Measurements from ENCODE around the gene PLA2G15. TPM values are rescaled to one million over a fixed set of nuclear protein-coding genes. Genes with fewer than 3 reads are reported as not detected.

Gene PLA2G15
- total and polyA plus RNA-seq, 2 experiments from 2014 or later: 3.1 to 14.8 TPM

DNA sequence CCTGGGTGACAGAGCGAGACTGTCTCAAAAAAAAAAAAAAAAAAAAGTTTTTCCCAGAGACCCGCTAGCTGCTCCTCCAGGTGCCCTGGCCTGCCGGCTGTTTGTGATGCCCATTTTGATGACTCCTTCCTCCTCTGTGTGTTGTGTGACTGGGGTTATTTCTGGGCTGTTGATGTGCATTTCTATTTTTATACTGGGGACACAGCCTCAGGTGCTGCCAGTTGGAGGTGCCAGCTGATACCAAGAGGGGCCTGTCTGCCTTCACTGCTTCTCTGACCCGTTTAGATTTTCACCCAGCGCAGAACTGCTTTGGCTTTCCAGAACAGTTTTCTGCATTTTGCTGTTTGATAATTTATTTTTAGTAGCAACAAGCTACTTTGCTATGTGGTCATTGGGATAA is 6.7 kb downstream of the PLA2G15 start (continued):
- TF ChIP-seq, protein P1, sequence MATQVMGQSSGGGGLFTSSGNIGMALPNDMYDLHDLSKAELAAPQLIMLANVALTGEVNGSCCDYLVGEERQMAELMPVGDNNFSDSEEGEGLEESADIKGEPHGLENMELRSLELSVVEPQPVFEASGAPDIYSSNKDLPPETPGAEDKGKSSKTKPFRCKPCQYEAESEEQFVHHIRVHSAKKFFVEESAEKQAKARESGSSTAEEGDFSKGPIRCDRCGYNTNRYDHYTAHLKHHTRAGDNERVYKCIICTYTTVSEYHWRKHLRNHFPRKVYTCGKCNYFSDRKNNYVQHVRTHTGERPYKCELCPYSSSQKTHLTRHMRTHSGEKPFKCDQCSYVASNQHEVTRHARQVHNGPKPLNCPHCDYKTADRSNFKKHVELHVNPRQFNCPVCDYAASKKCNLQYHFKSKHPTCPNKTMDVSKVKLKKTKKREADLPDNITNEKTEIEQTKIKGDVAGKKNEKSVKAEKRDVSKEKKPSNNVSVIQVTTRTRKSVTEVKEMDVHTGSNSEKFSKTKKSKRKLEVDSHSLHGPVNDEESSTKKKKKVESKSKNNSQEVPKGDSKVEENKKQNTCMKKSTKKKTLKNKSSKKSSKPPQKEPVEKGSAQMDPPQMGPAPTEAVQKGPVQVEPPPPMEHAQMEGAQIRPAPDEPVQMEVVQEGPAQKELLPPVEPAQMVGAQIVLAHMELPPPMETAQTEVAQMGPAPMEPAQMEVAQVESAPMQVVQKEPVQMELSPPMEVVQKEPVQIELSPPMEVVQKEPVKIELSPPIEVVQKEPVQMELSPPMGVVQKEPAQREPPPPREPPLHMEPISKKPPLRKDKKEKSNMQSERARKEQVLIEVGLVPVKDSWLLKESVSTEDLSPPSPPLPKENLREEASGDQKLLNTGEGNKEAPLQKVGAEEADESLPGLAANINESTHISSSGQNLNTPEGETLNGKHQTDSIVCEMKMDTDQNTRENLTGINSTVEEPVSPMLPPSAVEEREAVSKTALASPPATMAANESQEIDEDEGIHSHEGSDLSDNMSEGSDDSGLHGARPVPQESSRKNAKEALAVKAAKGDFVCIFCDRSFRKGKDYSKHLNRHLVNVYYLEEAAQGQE (IDR thresholded peaks at IDR 0.05; ENCODE audit: unreplicated experiment): no peak
- TF ChIP-seq, protein P2, sequence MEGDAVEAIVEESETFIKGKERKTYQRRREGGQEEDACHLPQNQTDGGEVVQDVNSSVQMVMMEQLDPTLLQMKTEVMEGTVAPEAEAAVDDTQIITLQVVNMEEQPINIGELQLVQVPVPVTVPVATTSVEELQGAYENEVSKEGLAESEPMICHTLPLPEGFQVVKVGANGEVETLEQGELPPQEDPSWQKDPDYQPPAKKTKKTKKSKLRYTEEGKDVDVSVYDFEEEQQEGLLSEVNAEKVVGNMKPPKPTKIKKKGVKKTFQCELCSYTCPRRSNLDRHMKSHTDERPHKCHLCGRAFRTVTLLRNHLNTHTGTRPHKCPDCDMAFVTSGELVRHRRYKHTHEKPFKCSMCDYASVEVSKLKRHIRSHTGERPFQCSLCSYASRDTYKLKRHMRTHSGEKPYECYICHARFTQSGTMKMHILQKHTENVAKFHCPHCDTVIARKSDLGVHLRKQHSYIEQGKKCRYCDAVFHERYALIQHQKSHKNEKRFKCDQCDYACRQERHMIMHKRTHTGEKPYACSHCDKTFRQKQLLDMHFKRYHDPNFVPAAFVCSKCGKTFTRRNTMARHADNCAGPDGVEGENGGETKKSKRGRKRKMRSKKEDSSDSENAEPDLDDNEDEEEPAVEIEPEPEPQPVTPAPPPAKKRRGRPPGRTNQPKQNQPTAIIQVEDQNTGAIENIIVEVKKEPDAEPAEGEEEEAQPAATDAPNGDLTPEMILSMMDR (conservative IDR thresholded peaks at IDR 0.05; ENCODE audit: low read depth in 2 of 2): no peak
- no peak for TF ChIP-seq JUNB (IDR thresholded peaks at IDR 0.05; ENCODE audit: unreplicated experiment)
- no peak for TF ChIP-seq NANOG (IDR thresholded peaks at IDR 0.05; ENCODE audit: borderline replicate concordance)
- no peak for TF ChIP-seq STAT1 (IDR thresholded peaks at IDR 0.05; ENCODE audit: unreplicated experiment)

DNA sequence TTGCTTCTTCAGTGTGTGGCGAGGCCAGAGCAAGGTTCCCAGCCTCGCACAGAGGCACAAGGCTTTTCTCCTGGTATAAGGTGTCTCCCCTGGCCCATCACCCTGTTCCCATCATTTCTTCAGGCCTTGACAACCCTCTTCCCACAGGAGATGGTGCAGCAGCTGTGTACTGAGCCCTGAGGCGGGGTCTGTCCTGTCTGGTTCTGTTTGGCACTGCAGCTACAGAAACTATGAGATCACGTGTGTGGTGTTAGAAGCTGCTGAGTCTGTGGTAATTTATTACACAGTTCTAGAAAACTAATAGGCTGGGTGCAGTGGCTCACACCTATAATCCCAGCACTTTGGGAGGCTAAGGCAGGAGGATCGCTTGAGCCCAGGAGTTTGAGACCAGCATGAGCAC is 7.2 kb downstream of the PLA2G15 start:
- H3K27me3 ChIP-seq (ENCODE audit: insufficient read depth): no peaks in the 10 kb centered on the region
- Mint-ChIP-seq H3K4me3 (no peak overlapping the region), H3K27ac (no peak overlapping the region), H3K27me3 (ENCODE audit: insufficient read depth, low read depth, poor library complexity) (peaks cover 6% of the 10 kb centered on the region), H3K4me1 (no peaks in the 10 kb centered on the region; the same call in 2 of the 3 replicates), H3K36me3 (ENCODE audit: low read depth) (peaks cover 2% of the 10 kb centered on the region; the same call in 1 of the 3 replicates), H3K9me3 (no peaks in the 10 kb centered on the region)
- TF ChIP-seq ZNF114 (CRISPR knock-in tag; IDR thresholded peaks at IDR 0.05) (no peak), NANOG (IDR thresholded peaks at IDR 0.05; ENCODE audit: borderline replicate concordance) (no peak), EZH2 (IDR thresholded peaks at IDR 0.05; ENCODE audit: low read depth, unreplicated experiment) (no peak), ZNF331 (CRISPR knock-in tag; IDR thresholded peaks at IDR 0.05; ENCODE audit: low read depth) (no peak), POLR2AphosphoS5 (IDR thresholded peaks at IDR 0.05; ENCODE audit: low read depth) (no peak)
- TF ChIP-seq, protein P3, sequence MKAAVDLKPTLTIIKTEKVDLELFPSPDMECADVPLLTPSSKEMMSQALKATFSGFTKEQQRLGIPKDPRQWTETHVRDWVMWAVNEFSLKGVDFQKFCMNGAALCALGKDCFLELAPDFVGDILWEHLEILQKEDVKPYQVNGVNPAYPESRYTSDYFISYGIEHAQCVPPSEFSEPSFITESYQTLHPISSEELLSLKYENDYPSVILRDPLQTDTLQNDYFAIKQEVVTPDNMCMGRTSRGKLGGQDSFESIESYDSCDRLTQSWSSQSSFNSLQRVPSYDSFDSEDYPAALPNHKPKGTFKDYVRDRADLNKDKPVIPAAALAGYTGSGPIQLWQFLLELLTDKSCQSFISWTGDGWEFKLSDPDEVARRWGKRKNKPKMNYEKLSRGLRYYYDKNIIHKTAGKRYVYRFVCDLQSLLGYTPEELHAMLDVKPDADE (IDR thresholded peaks at IDR 0.05): no peak
- TF ChIP-seq, protein P4, sequence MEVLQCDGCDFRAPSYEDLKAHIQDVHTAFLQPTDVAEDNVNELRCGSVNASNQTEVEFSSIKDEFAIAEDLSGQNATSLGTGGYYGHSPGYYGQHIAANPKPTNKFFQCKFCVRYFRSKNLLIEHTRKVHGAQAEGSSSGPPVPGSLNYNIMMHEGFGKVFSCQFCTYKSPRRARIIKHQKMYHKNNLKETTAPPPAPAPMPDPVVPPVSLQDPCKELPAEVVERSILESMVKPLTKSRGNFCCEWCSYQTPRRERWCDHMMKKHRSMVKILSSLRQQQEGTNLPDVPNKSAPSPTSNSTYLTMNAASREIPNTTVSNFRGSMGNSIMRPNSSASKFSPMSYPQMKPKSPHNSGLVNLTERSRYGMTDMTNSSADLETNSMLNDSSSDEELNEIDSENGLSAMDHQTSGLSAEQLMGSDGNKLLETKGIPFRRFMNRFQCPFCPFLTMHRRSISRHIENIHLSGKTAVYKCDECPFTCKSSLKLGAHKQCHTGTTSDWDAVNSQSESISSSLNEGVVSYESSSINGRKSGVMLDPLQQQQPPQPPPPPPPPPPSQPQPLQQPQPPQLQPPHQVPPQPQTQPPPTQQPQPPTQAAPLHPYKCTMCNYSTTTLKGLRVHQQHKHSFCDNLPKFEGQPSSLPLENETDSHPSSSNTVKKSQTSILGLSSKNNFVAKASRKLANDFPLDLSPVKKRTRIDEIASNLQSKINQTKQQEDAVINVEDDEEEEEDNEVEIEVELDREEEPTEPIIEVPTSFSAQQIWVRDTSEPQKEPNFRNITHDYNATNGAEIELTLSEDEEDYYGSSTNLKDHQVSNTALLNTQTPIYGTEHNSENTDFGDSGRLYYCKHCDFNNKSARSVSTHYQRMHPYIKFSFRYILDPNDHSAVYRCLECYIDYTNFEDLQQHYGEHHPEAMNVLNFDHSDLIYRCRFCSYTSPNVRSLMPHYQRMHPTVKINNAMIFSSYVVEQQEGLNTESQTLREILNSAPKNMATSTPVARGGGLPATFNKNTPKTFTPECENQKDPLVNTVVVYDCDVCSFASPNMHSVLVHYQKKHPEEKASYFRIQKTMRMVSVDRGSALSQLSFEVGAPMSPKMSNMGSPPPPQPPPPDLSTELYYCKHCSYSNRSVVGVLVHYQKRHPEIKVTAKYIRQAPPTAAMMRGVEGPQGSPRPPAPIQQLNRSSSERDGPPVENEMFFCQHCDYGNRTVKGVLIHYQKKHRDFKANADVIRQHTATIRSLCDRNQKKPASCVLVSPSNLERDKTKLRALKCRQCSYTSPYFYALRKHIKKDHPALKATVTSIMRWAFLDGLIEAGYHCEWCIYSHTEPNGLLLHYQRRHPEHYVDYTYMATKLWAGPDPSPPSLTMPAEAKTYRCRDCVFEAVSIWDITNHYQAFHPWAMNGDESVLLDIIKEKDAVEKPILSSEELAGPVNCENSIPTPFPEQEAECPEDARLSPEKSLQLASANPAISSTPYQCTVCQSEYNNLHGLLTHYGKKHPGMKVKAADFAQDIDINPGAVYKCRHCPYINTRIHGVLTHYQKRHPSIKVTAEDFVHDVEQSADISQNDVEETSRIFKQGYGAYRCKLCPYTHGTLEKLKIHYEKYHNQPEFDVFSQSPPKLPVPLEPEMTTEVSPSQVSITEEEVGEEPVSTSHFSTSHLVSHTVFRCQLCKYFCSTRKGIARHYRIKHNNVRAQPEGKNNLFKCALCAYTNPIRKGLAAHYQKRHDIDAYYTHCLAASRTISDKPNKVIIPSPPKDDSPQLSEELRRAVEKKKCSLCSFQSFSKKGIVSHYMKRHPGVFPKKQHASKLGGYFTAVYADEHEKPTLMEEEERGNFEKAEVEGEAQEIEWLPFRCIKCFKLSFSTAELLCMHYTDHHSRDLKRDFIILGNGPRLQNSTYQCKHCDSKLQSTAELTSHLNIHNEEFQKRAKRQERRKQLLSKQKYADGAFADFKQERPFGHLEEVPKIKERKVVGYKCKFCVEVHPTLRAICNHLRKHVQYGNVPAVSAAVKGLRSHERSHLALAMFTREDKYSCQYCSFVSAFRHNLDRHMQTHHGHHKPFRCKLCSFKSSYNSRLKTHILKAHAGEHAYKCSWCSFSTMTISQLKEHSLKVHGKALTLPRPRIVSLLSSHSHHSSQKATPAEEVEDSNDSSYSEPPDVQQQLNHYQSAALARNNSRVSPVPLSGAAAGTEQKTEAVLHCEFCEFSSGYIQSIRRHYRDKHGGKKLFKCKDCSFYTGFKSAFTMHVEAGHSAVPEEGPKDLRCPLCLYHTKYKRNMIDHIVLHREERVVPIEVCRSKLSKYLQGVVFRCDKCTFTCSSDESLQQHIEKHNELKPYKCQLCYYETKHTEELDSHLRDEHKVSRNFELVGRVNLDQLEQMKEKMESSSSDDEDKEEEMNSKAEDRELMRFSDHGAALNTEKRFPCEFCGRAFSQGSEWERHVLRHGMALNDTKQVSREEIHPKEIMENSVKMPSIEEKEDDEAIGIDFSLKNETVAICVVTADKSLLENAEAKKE (CRISPR knock-in tag; IDR thresholded peaks at IDR 0.05): no peak
- H3F3A ChIP-seq (replicated peaks; ENCODE audit: low read depth): no peaks in the 10 kb centered on the region
- no peak overlapping the region for H3K4me2 ChIP-seq
- DNase-seq (ENCODE audit: low spot score) (no peak), ATAC-seq (no peak)
- no peak overlapping the region for H2AFZ ChIP-seq
- H3K4me3 ChIP-seq: no peak overlapping the region
- no peak overlapping the region for H3K27ac ChIP-seq (ENCODE audit: low read depth)
- no peaks in the 10 kb centered on the region for H4K20me1 ChIP-seq (replicated peaks; ENCODE audit: insufficient read depth)
- H3K79me2 ChIP-seq (replicated peaks; ENCODE audit: insufficient read depth): no peaks in the 10 kb centered on the region
- H3K9me2 ChIP-seq (ENCODE audit: insufficient read depth): no peaks in the 10 kb centered on the region
- H3K36me3 ChIP-seq (ENCODE audit: insufficient read depth): no peaks in the 10 kb centered on the region
- H3K4me1 ChIP-seq (ENCODE audit: insufficient read depth): no peaks in the 10 kb centered on the region

Data from GM23338 (cell line).